HG02571 (cell line): ENCODE data around the gene RHOT2.

Experiments
- ATAC-seq: cut with Tn5 transposase; IDR thresholded peaks from one replicate; pipeline ENCODE4 v1.9.1; 2021; ENCODE audit warnings: mild to moderate bottlenecking, moderate library complexity; ENCODE audit not compliant: unreplicated experiment

Gene RHOT2

DNA sequence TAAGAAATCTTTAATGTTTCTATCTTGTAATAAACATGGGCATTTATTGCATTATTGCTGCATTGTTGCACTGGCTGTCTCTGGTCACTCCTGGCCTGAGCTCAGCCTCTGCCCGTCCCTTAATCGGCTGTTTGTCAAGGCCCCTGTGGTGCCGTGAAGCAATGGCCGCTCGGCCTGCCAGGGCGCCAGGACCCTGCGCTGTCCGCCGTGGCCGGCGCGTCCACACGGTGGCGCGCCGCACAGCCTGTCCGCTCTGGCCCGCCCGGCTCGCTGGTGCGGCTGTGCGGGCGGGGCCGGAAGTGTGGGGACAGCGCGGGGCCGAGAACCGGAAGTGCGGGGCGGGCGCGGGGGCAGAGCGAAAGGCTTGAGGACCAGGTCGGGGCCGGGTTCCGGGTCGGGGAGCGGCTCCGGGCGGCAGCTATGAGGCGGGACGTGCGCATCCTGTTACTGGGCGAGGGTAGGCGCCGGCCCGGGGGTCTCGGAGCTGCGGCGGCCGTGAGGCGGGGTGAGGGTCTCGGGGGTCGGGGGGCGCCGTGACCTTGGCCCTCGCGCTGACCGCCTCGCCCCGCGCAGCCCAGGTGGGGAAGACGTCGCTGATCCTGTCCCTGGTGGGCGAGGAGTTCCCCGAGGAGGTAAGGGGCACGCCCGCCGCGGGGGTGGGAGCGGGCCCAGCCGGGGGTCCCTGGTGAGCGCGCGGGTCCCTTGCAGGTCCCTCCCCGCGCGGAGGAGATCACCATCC lies at the start of gene RHOT2:
Gene RHOT2 (plus strand): TSS at position 353 of the 739 bp plus-strand sequence. CDS start 68 bp downstream, at position 421.
- ATAC-seq: peak; percentile 73

DNA sequence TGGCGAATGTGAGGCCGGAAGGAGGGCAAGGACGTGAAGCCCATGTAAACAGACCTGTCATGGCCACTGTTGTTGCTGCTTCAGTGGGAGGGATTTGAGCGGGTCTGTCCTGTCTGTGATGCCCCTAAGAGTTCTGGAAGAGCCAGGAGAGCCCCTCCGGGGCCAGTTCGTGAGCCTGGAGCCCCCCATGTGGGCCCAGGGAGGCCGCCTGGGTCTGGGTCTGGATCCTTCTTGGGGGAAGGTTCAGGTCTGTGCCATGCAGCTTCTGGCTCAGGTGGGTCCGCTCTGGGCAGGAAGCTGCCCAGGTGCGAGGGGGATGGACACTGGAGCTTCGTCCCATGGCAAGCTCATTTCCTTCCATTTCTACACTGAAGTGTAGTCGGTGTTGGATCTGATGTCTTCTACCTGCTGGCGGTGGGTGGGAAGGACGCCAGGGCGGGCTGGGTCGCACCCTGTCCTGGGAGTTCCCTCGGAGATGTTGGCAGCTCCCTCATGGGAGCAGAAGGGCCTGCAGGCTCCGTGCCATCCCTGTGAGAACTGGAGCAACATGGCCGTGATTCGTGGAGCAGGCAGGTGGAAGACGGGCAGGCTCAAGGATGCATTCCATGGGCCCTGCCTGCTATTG lies 48.3 kb upstream of the RHOT2 start:
- no peak for ATAC-seq

DNA sequence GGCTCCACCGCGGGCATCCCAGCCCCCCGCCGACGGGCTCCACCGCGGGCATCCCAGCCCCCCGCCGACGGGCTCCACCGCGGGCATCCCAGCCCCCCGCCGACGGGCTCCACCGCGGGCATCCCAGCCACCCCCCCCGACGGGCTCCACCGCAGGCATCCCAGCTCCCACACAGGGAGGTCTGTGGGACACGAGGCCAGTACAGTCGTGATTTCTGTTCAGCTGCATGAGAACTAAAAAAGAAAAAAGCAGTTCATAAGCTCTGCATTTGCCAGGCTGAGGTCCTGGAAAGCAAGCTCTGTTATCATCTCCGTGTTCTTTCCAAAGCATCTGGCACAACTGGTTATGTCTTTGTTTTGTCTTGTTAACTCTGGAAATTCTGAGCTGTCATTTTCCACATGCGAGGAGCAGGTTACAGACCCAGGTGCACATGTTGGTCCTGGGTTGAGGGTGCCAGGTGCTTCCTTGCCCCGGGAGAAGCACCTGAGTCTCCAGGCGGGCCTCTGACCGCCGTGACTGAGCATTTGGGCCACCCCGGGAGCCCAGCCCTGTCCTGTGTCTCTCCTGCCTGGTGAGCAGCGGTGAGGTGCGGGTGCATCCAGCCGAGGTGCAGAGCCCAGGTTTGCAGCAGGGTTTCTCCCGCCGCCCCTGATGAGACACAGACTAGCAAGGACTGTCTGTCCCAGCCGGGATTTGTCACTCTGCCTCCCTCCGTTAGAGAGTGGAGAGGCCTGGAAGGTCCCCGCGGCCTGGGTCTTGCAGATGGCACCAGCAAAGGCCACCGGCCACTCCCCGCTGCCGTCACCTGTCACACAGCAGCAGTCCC lies 47.0 kb upstream of the RHOT2 start:
- no peak for ATAC-seq

DNA sequence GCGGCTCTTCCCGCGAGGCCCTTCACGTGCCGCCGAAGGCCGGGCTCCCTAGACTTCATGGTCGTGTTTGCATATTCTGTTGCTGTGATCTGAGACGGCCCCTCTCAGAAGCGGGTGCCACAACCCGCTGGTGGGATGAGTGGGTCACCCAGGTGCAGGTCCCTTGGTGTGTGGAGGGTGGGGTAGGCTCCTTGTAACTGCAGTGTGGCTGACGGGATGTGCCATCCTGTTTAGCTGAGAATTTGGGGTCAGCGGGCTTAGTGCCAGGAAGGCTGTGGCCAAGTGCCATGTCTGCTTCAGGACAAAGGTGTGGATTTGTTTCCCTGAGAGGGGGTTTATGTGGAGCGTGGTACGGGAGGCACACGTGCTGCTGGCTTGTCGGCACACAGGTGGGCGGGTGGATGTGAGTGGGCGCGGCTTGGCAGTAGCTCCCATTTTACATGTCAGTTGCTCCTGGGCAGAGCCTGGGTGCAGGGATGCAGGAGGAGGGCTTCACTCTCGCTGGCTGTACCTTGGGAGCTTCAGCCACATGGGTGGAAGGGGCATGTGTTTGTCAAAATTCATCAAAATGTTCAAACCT lies 46.3 kb upstream of the RHOT2 start:
- no peak for ATAC-seq

DNA sequence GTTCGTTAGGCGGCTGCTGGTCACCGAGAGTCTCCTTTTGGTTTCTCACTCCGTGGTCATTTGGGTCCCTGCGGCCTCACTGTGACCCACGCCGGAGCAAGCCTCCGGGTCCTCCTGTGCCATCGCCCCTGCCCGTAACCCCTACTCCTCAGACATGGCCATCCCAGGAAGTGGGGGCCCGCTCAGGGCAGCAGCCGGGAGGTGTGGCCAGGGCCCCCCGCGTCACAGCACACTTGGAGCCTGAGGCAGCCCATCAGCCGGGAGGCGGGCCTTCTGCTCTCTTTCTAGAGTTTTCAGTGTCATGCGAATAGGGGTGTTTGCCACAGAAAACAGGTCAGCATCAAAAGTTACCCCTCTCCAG lies 45.0 kb upstream of the RHOT2 start:
- no peak for ATAC-seq

DNA sequence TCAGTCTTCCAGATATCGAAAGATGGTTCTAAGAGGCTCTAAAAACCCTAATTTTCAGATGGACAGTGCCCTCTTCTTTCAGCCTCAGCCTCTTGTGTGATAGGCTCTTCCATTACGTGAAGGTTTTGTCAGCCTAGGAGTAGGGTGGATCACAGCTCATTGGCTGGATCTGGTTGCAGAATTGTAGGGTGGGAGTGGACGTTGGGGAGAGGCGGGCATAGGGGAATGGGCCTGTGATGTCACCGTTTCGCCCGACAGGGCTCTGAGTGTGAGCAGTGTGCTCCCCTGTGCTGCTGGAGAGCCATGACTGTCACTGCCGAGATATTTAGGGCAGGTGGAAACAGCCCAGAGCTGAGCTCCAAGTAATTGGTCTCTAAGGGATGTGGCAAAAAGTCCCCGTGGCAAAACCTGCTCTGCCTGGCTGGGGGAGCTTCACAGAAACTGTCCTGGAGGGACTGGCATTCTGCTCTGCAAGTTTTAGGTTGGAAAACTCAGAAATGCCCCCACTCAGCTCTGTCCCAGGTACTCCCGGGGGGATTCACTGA lies 43.3 kb upstream of the RHOT2 start:
- no peak for ATAC-seq

DNA sequence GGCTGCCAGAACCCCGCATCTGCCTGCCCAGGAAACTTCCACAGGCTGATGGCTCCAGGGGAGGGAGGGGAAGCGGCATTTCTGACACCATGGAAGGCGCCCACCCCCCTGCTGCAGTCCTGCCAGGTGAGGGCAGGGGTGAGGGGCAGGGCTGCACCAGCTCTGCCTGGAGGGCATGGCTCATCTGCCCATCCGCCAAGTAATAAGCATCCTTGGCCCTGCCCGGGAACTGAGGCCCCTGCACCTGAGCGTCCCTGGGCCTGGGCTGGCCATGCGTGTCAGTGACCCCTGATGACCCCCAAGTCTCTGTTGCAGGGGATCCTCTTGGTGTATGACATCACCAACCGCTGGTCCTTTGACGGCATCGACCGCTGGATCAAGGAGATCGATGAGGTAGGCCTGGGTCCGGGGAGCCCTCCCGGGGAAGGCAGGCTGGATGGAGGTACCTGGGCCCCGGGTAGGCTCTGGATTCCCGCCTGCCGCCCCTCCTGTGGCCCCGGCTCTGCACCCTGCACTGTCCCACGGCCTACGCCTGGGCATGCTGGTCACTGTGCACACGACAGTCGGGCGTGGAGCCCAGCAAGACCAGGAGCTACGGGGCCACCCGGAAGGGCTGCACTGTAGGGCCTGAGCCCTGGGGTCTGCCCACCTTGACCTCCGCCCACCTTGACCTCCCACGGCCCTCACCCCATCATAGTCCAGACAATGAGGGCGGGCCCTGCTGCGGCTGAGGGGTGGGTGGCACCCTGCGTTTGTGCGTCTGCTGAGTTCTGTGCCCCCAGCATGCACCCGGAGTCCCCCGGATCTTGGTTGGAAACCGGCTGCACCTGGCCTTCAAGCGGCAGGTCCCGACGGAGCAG lies 42.6 kb upstream of the RHOT2 start:
- ATAC-seq: no peak

DNA sequence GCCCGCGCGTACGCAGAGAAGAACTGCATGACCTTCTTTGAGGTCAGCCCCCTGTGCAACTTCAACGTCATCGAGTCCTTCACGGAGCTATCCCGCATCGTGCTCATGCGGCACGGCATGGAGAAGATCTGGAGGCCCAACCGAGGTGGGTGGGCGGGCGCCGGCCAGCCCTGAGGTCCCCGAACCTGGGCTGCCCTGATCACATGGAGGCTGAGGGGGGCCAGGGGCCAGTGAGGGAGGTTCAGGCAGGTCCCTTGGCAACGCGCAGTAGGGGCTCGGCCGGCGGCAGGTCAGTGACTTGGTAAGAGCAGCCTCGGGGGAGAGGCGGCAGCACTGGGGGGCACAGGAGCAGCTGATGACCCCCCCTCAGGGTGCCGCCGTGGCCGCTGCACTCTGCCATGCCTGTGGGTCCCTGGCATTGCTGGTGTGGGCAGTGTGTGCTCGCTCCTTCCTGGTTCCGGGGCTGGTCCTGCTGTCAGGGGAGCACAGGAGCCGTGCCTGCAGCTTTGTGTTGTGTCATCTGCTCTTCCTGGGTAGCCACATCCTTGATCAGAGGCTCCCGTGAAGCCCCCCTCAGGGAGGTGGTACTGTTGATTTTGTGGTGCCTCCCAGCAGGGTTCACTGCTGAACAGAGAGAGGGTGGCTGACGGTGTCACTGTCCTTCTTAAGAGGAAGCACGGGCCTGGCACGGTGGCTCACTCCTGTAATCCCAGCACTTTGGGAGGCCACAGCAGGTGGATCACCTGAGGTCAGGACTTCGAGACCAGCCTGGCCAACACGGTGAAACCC lies 41.8 kb upstream of the RHOT2 start:
- ATAC-seq: no peak

DNA sequence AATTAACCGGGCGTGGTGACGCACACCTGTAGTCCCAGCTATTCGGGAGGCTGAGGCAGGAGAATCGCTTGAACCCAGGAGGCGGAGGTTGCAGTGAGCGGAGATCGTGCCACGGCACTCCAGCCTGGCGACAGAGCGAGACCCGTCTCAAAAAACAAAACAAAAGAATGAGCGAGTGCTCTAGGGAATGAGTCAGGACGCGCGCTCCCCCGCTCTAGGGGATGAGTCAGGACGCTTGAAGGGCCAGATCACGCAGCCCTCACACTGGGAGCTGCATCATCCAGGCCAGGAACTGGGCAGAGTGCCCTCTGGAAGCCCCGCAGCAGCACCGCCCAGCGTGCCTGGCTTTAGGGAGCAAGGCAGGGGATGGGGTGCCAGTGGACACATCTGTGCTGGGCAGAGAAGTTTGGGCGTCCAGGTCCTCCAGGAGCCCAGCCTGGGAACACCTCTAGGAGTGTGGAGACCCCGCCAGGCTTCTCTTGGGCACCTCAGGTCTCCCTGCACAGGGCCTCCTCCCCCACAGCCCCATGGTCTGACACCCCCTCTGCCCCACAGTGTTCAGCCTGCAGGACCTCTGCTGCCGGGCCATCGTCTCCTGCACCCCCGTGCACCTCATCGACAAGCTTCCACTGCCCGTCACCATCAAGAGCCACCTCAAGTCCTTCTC lies 41.0 kb upstream of the RHOT2 start:
- ATAC-seq: no peak

DNA sequence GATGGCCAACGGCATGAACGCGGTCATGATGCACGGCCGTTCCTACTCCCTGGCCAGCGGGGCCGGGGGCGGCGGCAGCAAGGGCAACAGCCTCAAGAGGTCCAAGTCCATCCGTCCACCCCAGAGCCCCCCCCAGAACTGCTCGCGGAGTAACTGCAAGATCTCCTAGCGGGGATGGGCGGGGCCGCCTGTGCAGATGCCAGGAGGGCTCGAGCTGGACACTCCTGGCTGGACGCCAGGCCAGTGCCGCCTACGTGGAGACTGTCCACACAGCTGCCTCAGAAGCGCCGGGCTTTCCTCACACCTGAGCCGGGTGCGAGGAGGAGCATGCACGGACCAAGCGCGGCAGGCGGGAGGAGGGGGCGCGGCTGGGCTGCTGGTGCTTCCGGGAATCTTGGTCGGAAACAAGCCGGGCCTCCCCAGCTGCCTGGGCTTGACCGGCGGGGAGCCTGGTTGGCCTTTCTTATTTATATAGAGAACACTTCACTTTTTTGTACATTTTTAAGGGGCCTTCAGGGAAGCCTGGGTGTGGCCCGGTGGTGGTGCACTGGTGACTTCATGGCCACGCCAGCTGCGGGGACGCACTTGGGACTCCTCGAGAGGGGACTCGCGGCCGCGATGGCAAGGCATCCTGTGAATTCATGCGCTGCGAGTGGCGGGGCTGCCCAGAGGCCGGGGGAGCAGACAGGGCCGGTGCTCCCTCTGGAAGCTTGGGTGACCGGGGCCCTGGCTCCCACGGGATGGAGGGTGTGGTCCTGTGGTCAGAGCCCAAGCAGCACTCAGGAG lies 40.3 kb upstream of the RHOT2 start:
- no peak for ATAC-seq

DNA sequence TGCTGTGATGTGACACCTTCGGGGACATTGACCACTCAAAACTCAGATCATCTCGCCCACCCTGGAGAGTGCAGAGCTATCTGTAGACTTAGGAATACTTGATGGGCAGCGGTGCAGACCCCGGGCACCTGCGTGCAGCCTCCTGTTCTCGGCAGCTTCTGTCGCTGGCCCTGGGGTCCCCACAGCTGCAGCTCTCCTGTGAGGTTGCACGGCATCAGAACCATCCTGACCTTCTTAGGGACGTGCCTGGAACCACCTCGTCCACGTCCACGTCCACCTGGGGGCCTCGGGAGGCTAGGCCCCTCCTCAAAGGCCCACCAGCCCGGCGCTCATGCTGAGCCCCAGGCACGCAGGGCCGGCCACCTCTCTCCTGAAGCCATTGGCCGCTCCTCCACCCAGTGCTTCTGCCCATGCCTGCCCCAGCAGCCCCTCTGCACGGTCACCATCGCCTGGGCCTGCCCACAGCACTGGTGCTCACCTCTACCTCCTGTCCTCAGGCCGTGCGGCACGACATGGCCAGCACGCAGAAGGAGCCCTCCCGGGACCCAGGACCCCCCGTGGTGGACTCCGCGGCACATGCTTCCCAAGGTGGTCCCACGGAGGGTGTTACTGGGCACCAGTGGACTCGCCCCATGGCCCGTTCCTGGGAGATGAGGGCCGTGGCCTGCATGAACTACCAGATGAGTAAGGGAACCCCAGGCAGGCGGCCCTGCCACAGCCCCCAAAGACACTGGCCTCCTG lies 39.4 kb upstream of the RHOT2 start:
- ATAC-seq: no peak

DNA sequence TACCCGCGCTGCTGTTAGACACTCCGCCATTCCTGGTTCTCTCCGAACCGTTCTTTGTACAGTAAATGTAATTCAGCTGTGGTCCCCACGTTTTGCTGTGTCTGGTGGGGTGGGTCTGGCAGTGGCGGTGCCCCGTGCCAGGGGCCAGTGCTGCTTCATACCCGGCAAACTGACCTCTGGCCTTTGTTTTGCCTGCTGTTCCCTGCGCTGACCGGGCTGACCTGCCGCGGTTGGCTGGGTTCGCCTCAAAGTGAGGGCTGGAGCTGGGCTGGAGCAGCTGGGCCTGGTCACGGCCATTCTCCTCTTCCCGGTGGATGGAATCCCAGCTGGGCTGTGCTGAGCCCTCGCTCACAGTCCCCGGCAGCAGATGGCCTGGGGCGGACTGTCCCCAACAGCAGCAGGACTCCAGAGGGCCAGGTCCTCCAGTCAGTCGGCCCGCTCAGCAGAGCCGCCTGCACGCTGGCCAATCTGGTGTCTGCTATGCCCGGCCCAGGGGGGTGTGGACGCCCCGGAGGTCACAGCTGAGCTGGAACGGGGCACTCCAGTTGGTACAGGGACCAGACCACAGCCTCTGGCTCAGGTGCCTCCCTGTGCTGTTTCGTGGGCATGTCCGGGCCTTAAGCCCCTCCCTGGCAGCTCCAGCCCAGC lies 38.6 kb upstream of the RHOT2 start:
- no peak for ATAC-seq

DNA sequence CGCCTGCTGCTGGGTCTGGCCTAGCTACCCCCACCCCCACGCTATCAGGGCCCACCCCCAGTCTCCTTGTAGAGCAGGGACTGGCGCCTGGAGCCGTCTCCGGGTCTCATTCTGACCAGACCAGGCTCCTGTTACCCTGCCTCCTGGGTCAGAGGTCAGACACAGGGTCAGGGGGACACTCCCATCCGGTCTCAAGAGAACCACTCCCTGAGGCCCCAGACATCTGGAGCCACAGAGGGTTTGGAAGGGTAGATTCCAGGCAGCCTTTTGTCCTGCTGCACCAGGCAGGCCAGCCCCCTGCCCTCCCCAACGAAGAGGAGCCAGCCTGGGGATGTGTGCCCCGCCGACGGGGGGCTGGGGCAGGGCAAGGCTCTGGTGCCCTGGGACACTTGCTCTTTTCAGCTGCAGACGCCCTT lies 38.1 kb upstream of the RHOT2 start:
- no peak for ATAC-seq

DNA sequence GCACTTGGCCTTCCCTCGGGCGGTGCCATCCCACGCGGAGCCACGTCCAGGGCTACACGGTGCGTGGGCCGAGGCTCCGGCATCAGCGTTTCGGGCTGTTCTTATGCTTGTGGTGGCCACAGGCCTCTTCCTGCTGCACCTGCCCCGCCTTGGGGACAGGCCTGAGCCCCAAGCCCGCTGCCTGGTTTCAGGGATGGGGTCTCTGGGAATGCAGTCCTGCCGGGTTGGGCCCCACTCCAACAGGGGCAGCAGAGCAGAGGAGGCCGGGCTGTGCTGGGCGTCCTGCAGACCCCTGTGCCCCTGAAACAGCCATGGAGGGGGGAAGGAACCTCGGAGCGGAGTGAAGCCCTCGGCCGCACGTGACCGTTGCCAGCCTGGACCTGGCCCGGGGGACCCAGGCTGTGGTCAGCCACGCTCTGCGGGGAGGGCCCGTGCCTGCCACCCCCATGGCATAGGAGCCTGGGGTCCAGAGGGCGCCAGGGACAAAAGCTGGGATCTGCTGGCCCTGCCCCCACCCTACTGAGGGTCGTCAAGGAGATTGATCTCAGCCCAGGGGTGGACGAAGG lies 37.6 kb upstream of the RHOT2 start:
- no peak for ATAC-seq

DNA sequence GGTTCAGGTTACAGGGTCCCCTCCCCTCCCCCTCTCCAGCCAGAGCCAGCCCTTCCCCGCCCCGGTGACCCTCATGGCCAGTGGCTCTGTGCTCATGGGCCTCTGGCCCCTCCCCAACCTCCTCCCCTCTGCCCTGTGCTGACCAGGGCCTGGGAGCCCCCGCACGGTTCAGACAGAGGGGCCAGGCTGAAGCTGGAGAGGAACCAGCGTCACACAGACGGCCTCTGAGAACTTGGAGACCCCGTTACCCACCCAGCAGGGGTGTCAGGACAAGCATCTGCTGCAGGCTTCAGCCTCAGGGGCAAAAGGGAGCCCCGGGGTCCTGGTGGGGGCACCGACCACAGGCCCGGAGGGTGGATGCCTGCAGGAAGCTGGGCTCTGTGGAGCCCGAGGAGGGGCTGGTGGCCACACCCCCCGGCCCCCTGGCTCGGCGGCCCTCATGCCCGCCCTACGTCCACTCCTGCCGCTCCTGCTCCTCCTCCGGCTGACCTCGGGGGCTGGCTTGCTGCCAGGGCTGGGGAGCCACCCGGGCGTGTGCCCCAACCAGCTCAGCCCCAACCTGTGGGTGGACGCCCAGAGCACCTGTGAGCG lies 37.0 kb upstream of the RHOT2 start, which contains the start of gene WFIKKN1:
Gene WFIKKN1 (plus strand): TSS at position 171 of the 591 bp plus-strand sequence. CDS start 269 bp downstream, at position 440.
- ATAC-seq: no peak

DNA sequence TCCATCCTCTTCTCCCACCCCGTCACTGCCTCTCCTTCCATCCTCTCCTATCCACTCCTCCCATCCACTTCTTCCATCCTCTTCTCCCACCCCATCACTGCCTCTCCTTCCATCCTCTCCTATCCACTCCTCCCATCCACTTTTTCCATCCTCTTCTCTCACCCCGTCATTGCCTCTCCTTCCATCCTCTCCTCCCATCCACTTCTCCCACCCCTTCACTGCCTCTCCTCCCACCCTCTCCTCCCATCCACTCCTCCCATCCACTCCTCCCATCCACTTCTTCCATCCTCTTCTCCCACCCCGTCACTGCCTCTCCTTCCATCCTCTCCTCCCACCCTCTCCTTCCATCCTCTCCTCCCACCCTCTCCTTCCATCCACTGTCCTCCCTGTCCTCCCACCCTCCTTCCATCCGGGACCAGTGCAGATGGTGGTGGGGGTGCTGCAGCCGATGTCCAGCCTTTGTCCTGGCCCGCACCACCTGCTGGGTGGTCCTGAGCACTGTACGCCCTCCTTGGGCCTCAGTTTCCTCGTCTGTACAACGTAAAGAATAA lies 36.0 kb upstream of the RHOT2 start:
- no peak for ATAC-seq
